GM12891 (cell line): ENCODE results near the gene ETF1.
A peak's percentile ranks its signal among the peaks of the same experiment; 100 is the strongest.

ENCODE experiments used
- POLR2A ChIP-seq: IDR thresholded peaks from 2 replicates; pipeline ENCODE4 v1.6.1; 2011; ENCODE audit warnings: low read depth, low read length, control low read depth
- POLR2AphosphoS5 ChIP-seq: IDR thresholded peaks from 2 replicates; pipeline ENCODE4 v1.6.1; 2011; ENCODE audit warnings: low read depth, low read length, control low read depth
- POU2F2 ChIP-seq: IDR thresholded peaks from 2 replicates; pipeline ENCODE4 v1.6.1; 2011; ENCODE audit warnings: low read depth, mild to moderate bottlenecking, control low read depth, low read length, moderate library complexity
- SPI1 ChIP-seq: IDR thresholded peaks from 2 replicates; pipeline ENCODE4 v1.6.1; 2011; ENCODE audit warnings: low read depth, low read length, control low read depth
- TAF1 ChIP-seq: IDR thresholded peaks from 2 replicates; pipeline ENCODE4 v1.6.1; 2011; ENCODE audit warnings: low read depth, low read length, control low read depth

DNA sequence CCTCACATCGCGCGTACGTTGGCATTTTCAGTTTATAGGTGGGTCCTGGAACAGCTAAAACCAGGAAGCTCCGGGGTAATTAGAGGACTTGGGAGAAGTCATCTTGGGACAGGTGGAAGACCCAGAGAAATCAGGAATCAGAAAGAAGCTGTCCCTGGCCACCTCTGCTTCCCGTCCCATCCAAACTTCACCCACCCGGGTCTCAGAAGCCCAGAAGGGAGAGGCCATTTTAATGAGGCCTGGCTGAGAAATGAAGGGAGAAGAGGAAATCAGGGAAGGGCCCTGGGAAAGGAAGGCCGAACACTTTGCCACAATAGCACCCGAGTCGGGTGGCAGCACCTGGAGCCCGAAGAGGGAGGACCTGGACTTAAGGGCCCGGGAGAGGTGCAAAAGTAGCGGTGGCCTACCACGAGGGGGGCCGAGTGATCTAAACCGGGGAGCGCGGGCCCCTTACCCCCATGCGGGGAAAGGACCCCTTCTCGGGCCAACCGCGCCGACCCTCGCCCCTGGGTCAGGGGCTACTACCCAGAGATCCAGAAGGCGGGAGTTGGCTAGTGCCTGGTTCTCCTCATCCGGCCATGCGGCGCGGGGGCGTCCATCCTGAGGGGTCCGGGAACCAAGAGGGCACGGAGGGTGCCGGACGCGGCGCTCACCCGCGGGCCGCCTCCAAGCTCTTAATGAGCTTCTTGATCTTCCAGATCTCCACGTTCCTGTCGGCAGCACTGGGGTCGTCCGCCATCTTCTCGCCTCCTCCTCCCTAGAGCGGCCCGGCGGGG, 668 bp downstream of the ETF1 start:
- no peak; the same call in 1 of the 2 replicates for TF ChIP-seq POLR2AphosphoS5
- peak; percentile 50; the same call in 1 of the 2 replicates for TF ChIP-seq TAF1
- no peak for TF ChIP-seq POLR2A
- no peak for TF ChIP-seq SPI1
- TF ChIP-seq POU2F2 = no peak
